Testis (tissue), 2 donors: ENCODE data around the gene FBXO21.

Experiments used
- POLR2A ChIP-seq: fragments of 450-650 bp; IDR thresholded peaks from one replicate; pipeline ENCODE4 v1.6.1; 2017; ENCODE audit warnings: antibody characterized with exemption, mild to moderate bottlenecking, moderate library complexity
- TF ChIP-seq, protein P1 (sequence below), 3 experiments: fragments of 450-650 bp in 2 of 3; fragments of 200-600 bp in 1 of 3; sonication (generic) in 1 of 3; IDR thresholded peaks; one replicate each; pipeline ENCODE4 v1.5.1; 2016 to 2019; ENCODE audit warnings: antibody characterized with exemption in 3 of 3, mild to moderate bottlenecking in 2 of 3, moderate library complexity in 1 of 3

DNA sequence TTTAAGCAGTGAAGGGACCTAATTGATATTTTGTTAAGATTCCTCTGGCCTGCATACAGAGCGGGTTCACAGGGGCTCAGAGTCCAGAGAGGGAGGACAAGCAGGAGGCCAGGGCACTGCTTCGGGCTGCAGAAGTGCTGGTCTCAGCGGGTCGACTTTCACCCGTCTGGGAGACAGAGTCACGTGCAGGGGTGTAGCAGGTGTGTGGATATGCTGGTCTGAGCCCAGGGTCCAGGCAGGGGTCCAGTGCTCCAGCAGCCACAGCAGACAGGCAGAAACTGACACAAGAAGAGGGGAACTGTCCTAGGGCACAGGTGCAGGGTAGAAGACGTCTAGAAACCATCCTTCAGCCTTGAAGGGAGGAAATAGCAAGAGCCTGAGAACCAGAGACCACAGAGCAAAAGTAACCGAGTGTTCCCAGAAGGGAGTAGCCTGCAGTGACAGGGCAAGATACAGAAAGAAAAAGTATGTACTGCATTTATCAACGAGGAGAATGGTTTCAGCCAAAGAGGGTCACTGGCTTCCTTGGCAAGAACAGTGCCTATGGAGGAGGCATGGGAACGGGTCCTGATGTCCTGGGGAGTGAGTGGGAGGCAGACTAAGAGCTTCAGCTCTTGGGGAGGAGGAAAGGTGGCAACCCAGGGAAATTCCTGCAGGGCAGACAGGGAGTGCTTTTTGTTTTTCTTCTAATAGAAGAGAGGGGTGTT lies 28.7 kb downstream of the FBXO21 start:
- TF ChIP-seq POLR2A = no peak
- TF ChIP-seq, protein P1, sequence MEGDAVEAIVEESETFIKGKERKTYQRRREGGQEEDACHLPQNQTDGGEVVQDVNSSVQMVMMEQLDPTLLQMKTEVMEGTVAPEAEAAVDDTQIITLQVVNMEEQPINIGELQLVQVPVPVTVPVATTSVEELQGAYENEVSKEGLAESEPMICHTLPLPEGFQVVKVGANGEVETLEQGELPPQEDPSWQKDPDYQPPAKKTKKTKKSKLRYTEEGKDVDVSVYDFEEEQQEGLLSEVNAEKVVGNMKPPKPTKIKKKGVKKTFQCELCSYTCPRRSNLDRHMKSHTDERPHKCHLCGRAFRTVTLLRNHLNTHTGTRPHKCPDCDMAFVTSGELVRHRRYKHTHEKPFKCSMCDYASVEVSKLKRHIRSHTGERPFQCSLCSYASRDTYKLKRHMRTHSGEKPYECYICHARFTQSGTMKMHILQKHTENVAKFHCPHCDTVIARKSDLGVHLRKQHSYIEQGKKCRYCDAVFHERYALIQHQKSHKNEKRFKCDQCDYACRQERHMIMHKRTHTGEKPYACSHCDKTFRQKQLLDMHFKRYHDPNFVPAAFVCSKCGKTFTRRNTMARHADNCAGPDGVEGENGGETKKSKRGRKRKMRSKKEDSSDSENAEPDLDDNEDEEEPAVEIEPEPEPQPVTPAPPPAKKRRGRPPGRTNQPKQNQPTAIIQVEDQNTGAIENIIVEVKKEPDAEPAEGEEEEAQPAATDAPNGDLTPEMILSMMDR (IDR thresholded peaks at IDR 0.05) = no peak
